ENCODE results near the gene PLCH1. TPM values are rescaled to one million over a fixed set of nuclear protein-coding genes. Genes with fewer than 3 reads are reported as not detected.

PLCH1 gene
- polyA plus RNA-seq, 2 donors: 0.07 to 0.10 TPM

- Histone ChIP-seq H3K4me3 (ENCODE audit: low read depth in 1 of 2, low read length in 2 of 2) (no peak overlapping the region), H3K27me3 (ENCODE audit: control insufficient read depth in 1 of 2, insufficient read depth in 2 of 2, low read length in 2 of 2) (no peaks in the 10 kb centered on the region), H3K36me3 (ENCODE audit: control insufficient read depth in 2 of 2, insufficient read depth in 2 of 2, low read length in 1 of 2) (no peaks in the 10 kb centered on the region), H3K27ac (ENCODE audit: low read depth in 2 of 2, low read length in 1 of 2) (no peak overlapping the region), H3K9me3 (ENCODE audit: control insufficient read depth in 2 of 2, insufficient read depth in 1 of 2, low read depth in 1 of 2, low read length in 1 of 2) (peaks cover 3 to 4% of the 10 kb centered on the region in 2 donors), H3K4me1 (ENCODE audit: control insufficient read depth in 2 of 2, insufficient read depth in 2 of 2, low read length in 1 of 2) (no peaks in the 10 kb centered on the region)
- 73 to 77% methylated on average over 5 of the region's 5 CpGs for WGBS, 2 donors
These were observed 139.9 kb downstream of the PLCH1 start for GRCh38 chr3:155604967-155605366.

GRCh38 chr3:155604126-155604525, 140.7 kb downstream of the PLCH1 start:
- H3K9me3 ChIP-seq (ENCODE audit: control insufficient read depth in 2 of 2, insufficient read depth in 1 of 2, low read depth in 1 of 2, low read length in 1 of 2): peaks cover 2 to 3% of the 10 kb centered on the region in 2 donors
- WGBS, 2 donors: 86 to 94% methylated on average over 2 of the region's 2 CpGs

GRCh38 chr3:155603302-155603701, 141.6 kb downstream of the PLCH1 start:
- H3K27ac ChIP-seq (ENCODE audit: low read depth in 2 of 2, low read length in 1 of 2): no peak overlapping the region
- no peaks in the 10 kb centered on the region for H3K36me3 ChIP-seq (ENCODE audit: control insufficient read depth in 2 of 2, insufficient read depth in 2 of 2, low read length in 1 of 2)
- H3K9me3 ChIP-seq (ENCODE audit: control insufficient read depth in 2 of 2, insufficient read depth in 1 of 2, low read depth in 1 of 2, low read length in 1 of 2): no peaks in the 10 kb centered on the region
- no peaks in the 10 kb centered on the region for H3K27me3 ChIP-seq (ENCODE audit: control insufficient read depth in 1 of 2, insufficient read depth in 2 of 2, low read length in 2 of 2)
- no peaks in the 10 kb centered on the region for H3K4me1 ChIP-seq (ENCODE audit: control insufficient read depth in 2 of 2, insufficient read depth in 2 of 2, low read length in 1 of 2)
- H3K4me3 ChIP-seq (ENCODE audit: low read depth in 1 of 2, low read length in 2 of 2): no peak overlapping the region

More at GRCh38 chr3:155604126-155604525, 140.7 kb downstream of the PLCH1 start:
- no peak overlapping the region for H3K4me3 ChIP-seq (ENCODE audit: low read depth in 1 of 2, low read length in 2 of 2)
- H3K27me3 ChIP-seq (ENCODE audit: control insufficient read depth in 1 of 2, insufficient read depth in 2 of 2, low read length in 2 of 2): no peaks in the 10 kb centered on the region
- no peak overlapping the region for H3K27ac ChIP-seq (ENCODE audit: low read depth in 2 of 2, low read length in 1 of 2)
- H3K4me1 ChIP-seq (ENCODE audit: control insufficient read depth in 2 of 2, insufficient read depth in 2 of 2, low read length in 1 of 2): no peaks in the 10 kb centered on the region
- H3K36me3 ChIP-seq (ENCODE audit: control insufficient read depth in 2 of 2, insufficient read depth in 2 of 2, low read length in 1 of 2): no peaks in the 10 kb centered on the region

GRCh38 chr3:155602307-155602706, 142.6 kb downstream of the PLCH1 start:
- WGBS, 2 donors: 44 to 58% methylated on average over 2 of the region's 2 CpGs
- Histone ChIP-seq H3K4me3 (ENCODE audit: low read depth in 1 of 2, low read length in 2 of 2) (no peak overlapping the region), H3K27ac (ENCODE audit: low read depth in 2 of 2, low read length in 1 of 2) (no peak overlapping the region)

GRCh38 chr3:155598671-155599070, 146.2 kb downstream of the PLCH1 start:
- WGBS, 2 donors: 75 to 83% methylated on average over 3 of the region's 3 CpGs

More at GRCh38 chr3:155602307-155602706, 142.6 kb downstream of the PLCH1 start:
- Histone ChIP-seq H3K4me1 (ENCODE audit: control insufficient read depth in 2 of 2, insufficient read depth in 2 of 2, low read length in 1 of 2) (no peaks in the 10 kb centered on the region), H3K36me3 (ENCODE audit: control insufficient read depth in 2 of 2, insufficient read depth in 2 of 2, low read length in 1 of 2) (no peaks in the 10 kb centered on the region), H3K27me3 (ENCODE audit: control insufficient read depth in 1 of 2, insufficient read depth in 2 of 2, low read length in 2 of 2) (no peaks in the 10 kb centered on the region), H3K9me3 (ENCODE audit: control insufficient read depth in 2 of 2, insufficient read depth in 1 of 2, low read depth in 1 of 2, low read length in 1 of 2) (no peaks in the 10 kb centered on the region)

GRCh38 chr3:155596615-155597014, 148.3 kb downstream of the PLCH1 start:
- Histone ChIP-seq H3K4me1 (ENCODE audit: control insufficient read depth in 2 of 2, insufficient read depth in 2 of 2, low read length in 1 of 2) (no peaks in the 10 kb centered on the region), H3K36me3 (ENCODE audit: control insufficient read depth in 2 of 2, insufficient read depth in 2 of 2, low read length in 1 of 2) (no peaks in the 10 kb centered on the region), H3K27ac (ENCODE audit: low read depth in 2 of 2, low read length in 1 of 2) (no peak overlapping the region), H3K4me3 (ENCODE audit: low read depth in 1 of 2, low read length in 2 of 2) (no peak overlapping the region), H3K27me3 (ENCODE audit: control insufficient read depth in 1 of 2, insufficient read depth in 2 of 2, low read length in 2 of 2) (no peaks in the 10 kb centered on the region), H3K9me3 (ENCODE audit: control insufficient read depth in 2 of 2, insufficient read depth in 1 of 2, low read depth in 1 of 2, low read length in 1 of 2) (no peaks in the 10 kb centered on the region)

More at GRCh38 chr3:155598671-155599070, 146.2 kb downstream of the PLCH1 start:
- Histone ChIP-seq H3K4me3 (ENCODE audit: low read depth in 1 of 2, low read length in 2 of 2) (no peak overlapping the region), H3K27me3 (ENCODE audit: control insufficient read depth in 1 of 2, insufficient read depth in 2 of 2, low read length in 2 of 2) (no peaks in the 10 kb centered on the region), H3K9me3 (ENCODE audit: control insufficient read depth in 2 of 2, insufficient read depth in 1 of 2, low read depth in 1 of 2, low read length in 1 of 2) (no peaks in the 10 kb centered on the region), H3K4me1 (ENCODE audit: control insufficient read depth in 2 of 2, insufficient read depth in 2 of 2, low read length in 1 of 2) (no peaks in the 10 kb centered on the region), H3K27ac (ENCODE audit: low read depth in 2 of 2, low read length in 1 of 2) (no peak overlapping the region), H3K36me3 (ENCODE audit: control insufficient read depth in 2 of 2, insufficient read depth in 2 of 2, low read length in 1 of 2) (no peaks in the 10 kb centered on the region)

- Histone ChIP-seq H3K36me3 (ENCODE audit: control insufficient read depth in 2 of 2, insufficient read depth in 2 of 2, low read length in 1 of 2) (no peaks in the 10 kb centered on the region), H3K4me1 (ENCODE audit: control insufficient read depth in 2 of 2, insufficient read depth in 2 of 2, low read length in 1 of 2) (no peaks in the 10 kb centered on the region), H3K4me3 (ENCODE audit: low read depth in 1 of 2, low read length in 2 of 2) (no peak overlapping the region), H3K27ac (ENCODE audit: low read depth in 2 of 2, low read length in 1 of 2) (no peak overlapping the region), H3K9me3 (ENCODE audit: control insufficient read depth in 2 of 2, insufficient read depth in 1 of 2, low read depth in 1 of 2, low read length in 1 of 2) (no peaks in the 10 kb centered on the region), H3K27me3 (ENCODE audit: control insufficient read depth in 1 of 2, insufficient read depth in 2 of 2, low read length in 2 of 2) (no peaks in the 10 kb centered on the region)
These were observed 149.5 kb downstream of the PLCH1 start for GRCh38 chr3:155595371-155595770.

- H3K4me3 ChIP-seq (ENCODE audit: low read depth in 1 of 2, low read length in 2 of 2): no peak overlapping the region
- H3K27ac ChIP-seq (ENCODE audit: low read depth in 2 of 2, low read length in 1 of 2): no peak overlapping the region
- H3K27me3 ChIP-seq (ENCODE audit: control insufficient read depth in 1 of 2, insufficient read depth in 2 of 2, low read length in 2 of 2): no peaks in the 10 kb centered on the region
- H3K4me1 ChIP-seq (ENCODE audit: control insufficient read depth in 2 of 2, insufficient read depth in 2 of 2, low read length in 1 of 2): no peaks in the 10 kb centered on the region
- no peaks in the 10 kb centered on the region for H3K36me3 ChIP-seq (ENCODE audit: control insufficient read depth in 2 of 2, insufficient read depth in 2 of 2, low read length in 1 of 2)
- no peaks in the 10 kb centered on the region for H3K9me3 ChIP-seq (ENCODE audit: control insufficient read depth in 2 of 2, insufficient read depth in 1 of 2, low read depth in 1 of 2, low read length in 1 of 2)
- 65 to 74% methylated on average over 4 of the region's 4 CpGs for WGBS, 2 donors
These were observed 150.2 kb downstream of the PLCH1 start for GRCh38 chr3:155594526-155595187.

GRCh38 chr3:155587581-155587980, 157.3 kb downstream of the PLCH1 start:
- Histone ChIP-seq H3K4me1 (ENCODE audit: control insufficient read depth in 2 of 2, insufficient read depth in 2 of 2, low read length in 1 of 2) (no peaks in the 10 kb centered on the region), H3K9me3 (ENCODE audit: control insufficient read depth in 2 of 2, insufficient read depth in 1 of 2, low read depth in 1 of 2, low read length in 1 of 2) (no peaks in the 10 kb centered on the region), H3K36me3 (ENCODE audit: control insufficient read depth in 2 of 2, insufficient read depth in 2 of 2, low read length in 1 of 2) (no peaks in the 10 kb centered on the region), H3K27me3 (ENCODE audit: control insufficient read depth in 1 of 2, insufficient read depth in 2 of 2, low read length in 2 of 2) (no peaks in the 10 kb centered on the region), H3K27ac (ENCODE audit: low read depth in 2 of 2, low read length in 1 of 2) (no peak overlapping the region), H3K4me3 (ENCODE audit: low read depth in 1 of 2, low read length in 2 of 2) (no peak overlapping the region)
- WGBS, 2 donors: 88 to 90% methylated on average over 2 of the region's 2 CpGs

- H3K9me3 ChIP-seq (ENCODE audit: control insufficient read depth in 2 of 2, insufficient read depth in 1 of 2, low read depth in 1 of 2, low read length in 1 of 2): no peaks in the 10 kb centered on the region
- H3K4me3 ChIP-seq (ENCODE audit: low read depth in 1 of 2, low read length in 2 of 2): no peak overlapping the region
- 86 to 89% methylated on average over 2 of the region's 2 CpGs for WGBS, 2 donors
- H3K36me3 ChIP-seq (ENCODE audit: control insufficient read depth in 2 of 2, insufficient read depth in 2 of 2, low read length in 1 of 2): no peaks in the 10 kb centered on the region
- H3K27me3 ChIP-seq (ENCODE audit: control insufficient read depth in 1 of 2, insufficient read depth in 2 of 2, low read length in 2 of 2): no peaks in the 10 kb centered on the region
- H3K4me1 ChIP-seq (ENCODE audit: control insufficient read depth in 2 of 2, insufficient read depth in 2 of 2, low read length in 1 of 2): no peaks in the 10 kb centered on the region
- H3K27ac ChIP-seq (ENCODE audit: low read depth in 2 of 2, low read length in 1 of 2): no peak overlapping the region
These were observed 159.5 kb downstream of the PLCH1 start for GRCh38 chr3:155585384-155585783.
